Ammon's horn (tissue), 1 donor: ENCODE measurements around the gene AGL.
"Not testable (repeated sequence)": the region's sequence is repeated elsewhere in the genome, so short reads cannot be mapped to it uniquely, and the experiment has no call there.

ENCODE experiments used
- DNase-seq: peaks from one replicate; pipeline ENCODE4 v3.0.0-alpha.2; 2016; ENCODE audit warnings: low spot score

AGL gene

GRCh38 chr1:99849744-99850458, at the start of gene AGL:
TSS of gene AGL (plus strand) at chr1:99850361. CDS start at chr1:99851043, 682 bp downstream.
- DNase-seq = peak; percentile 80

DNA sequence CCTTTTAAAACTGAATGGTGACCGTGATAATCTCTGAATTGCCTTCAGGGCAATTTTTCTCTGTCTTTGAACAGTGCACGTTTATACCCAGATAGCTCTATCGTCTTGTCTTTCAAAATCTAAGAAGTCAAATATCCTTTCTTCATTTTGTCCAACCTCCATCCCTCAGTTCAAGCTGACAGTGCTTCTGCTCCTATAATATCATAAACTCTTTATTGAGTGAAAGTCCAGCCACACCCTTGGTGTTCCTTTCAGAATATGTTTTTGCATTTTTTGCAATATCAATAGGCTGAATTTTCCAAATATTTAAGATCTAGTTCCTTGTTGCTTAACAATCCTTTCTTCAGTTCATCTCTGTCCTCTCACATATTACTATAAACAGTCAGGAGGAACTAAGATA, 48.6 kb upstream of the AGL start:
- DNase-seq = no peak

DNA sequence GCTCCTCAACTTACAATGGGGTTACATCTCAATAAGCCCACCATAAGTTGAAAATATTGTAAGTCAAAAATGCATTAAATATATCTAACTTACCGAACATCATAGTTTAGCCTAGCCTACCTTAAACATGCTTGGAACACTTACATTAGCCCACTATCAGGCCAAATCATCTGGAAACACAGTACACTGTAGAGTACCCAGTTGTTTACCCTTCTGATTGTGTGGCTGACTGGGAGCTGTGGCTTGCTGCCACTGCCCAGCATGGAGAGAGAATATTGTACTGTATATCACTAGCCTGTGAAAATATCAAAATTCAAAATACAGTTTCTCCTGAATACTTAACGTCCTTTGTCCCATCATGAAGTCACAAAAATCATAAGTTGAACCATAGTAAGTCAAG, 43.3 kb upstream of the AGL start:
- no peak for DNase-seq

GRCh38 chr1:99808391-99809115, 41.6 kb upstream of the AGL start:
- DNase-seq = peak; percentile 83

DNA sequence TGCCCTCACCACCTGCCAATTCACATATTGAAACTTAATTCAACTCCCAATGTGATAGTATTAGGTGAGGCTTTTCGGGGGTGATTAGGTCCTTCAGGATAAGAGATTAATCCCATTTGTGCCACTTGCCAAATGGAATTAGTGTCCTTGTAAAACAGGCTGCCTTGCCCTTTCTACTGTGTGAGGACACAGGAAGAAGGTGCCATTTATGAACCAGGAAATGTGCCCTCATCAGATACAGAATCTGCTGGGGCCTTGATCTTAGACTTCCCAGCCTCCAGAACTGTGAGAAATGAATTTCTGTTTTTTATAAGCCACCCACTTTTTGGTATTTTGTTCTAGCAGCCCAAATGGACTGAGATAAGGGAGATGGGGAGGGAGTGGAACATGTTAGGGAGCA, 39.1 kb upstream of the AGL start:
- DNase-seq = no peak

- DNase-seq = no peak
Observed at GRCh38 chr1:99811747-99812146, 38.4 kb upstream of the AGL start.

DNA sequence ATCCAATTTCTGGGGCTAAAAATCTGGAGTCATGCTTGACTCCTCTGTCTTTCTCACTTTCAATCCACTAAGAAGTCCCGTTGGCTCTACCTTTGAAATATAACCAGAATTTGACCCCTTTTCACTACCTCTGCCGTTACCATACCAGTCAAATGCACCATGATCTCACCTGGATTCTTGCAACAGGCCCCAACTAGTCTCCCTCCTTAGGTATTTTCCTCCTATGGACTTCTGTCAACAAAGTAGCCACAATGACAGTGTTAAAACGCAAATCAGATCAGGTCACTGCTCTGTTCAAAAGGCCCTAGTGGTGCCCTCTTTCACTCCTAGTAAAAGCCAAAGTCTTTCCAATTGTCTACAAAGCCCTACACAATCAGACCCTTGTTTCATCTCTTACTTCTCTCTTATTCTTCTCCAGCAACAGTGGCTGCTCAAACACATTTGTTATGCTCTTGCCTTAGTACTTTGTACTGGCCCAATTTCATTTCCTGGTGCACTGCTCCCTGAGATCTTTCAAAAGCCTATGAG, 35.7 kb upstream of the AGL start:
- no peak for DNase-seq

GRCh38 chr1:99816656-99817055, 33.5 kb upstream of the AGL start:
- no peak for DNase-seq

- DNase-seq = no peak
Observed at GRCh38 chr1:99818063-99818699, 32.0 kb upstream of the AGL start.

DNA sequence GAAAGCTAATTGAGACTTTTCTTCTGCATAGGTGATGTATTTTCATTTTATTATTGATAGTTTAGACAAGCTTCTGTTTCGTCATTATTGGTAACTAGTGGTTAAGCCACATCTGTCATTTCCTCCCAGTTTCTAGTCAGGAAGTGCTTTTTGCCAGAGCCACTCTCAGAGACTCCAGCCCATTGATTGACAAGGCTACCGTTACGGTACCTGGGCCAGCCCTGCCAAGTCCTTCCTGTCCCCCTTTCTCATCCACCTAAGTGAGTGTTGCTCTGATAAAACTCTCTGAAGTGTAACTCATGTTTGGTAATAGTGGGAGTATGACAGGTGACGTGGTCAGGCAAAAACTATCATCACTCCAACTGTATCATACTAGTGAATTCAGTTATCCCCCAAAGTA, 29.6 kb upstream of the AGL start:
- no peak for DNase-seq

DNA sequence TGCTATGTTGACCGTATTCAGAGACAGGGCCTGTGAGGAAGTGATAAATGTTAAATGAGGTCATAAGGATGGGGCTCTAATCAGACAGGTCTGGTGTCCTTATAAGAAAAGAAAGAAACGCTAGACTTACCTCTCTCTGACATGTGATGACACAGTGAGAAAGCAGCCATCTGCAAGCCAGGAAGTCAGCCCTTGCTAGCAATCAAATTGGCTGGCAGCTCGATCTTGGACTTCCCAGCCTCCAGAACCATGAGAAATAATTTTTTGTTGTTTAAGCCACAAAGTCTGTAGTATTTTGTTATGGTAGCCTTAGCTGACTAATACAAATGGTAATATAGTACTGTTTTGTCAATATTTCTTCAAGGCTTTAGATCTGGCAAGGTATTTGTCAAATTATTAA, 25.1 kb upstream of the AGL start:
- no peak for DNase-seq

GRCh38 chr1:99825702-99826101, 24.5 kb upstream of the AGL start:
- DNase-seq = no peak

GRCh38 chr1:99827970-99828369, 22.2 kb upstream of the AGL start:
- no peak for DNase-seq

GRCh38 chr1:99829269-99829668, 20.9 kb upstream of the AGL start:
- no peak for DNase-seq

GRCh38 chr1:99833911-99834310, 16.2 kb upstream of the AGL start:
- DNase-seq = not testable (repeated sequence)

- not testable (repeated sequence) for DNase-seq
Observed at GRCh38 chr1:99836171-99837103, 13.7 kb upstream of the AGL start.

DNA sequence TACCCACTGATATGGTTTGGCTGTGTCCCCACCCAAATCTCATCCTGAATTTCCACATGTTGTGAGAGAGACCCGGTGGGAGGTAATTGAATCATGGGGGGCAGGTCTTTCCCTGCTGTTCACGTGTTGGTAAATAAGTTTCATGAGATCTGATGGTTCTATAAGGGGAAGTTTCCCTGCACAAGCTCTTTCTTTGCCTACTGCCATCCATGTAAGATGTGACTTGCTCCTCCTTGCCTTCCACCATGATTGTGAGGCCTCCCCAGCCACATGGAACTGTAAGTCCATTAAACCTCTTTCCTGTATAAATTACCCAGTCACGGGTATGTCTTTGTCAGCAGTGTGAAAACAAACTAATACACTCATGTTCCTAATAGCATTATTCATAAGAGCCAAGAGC, 9.8 kb upstream of the AGL start:
- DNase-seq = not testable (repeated sequence)

DNA sequence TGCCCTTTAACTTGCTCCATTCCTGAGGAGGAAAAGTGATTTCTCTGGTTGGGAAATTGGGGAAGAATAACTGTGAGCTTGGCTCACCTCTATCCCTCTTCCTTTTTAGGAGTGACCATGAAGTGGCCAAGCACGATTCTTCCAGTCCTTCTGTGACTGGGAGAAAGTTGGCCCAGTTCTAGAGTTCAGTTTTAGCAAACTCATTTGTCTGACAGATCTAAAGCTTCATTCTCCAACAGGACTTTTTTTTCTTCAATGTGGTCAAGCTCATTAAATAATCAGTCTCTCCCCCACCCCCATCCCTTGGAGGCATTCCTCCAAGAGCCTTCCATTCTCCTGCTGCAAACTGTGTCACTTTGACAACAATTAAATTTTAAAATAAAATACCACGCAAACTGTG, 6.4 kb upstream of the AGL start:
- DNase-seq = peak; percentile 43

DNA sequence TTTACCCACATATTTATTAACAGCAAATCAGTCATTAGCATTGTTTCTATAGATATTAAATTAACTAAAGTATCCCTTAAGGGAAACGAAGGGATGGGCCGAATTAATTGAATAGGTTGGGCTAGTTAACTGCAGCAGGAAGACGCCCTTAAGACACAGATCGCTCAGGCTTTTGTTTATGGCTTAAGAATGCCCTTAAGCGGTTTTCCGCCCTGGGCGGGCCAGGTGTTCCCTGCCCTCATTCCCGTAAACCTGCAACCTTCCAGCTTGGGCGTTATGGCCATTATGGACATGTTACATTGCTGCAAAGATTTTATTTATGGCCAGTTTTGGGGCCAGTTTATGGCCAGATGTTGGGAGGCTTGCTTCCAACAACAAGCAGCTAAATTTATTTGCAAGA, 5.0 kb upstream of the AGL start:
- DNase-seq = not testable (repeated sequence)

DNA sequence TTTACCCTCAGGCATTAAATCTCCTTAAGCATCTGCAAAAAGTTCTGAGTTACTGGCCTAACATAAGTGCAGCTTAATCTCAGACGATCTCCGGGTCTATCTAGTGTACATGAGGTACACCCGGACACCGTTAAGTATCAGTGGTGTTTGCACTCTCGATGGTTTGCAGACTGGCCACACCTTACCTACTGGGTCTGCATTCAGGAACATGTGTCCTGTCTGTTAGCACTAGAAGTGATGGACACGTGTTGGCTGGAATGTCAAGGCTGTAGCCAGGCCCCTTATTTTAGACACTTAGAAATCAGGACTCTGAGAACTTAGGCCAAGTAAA, 783 bp upstream of the AGL start:
- peak; percentile 21 for DNase-seq

GRCh38 chr1:99850459-99851291, 514 bp downstream of the AGL start:
- DNase-seq = no peak
